ENCODE measurements around the gene UBE2I.

GRCh38 chr16:1288813-1289476, 20.5 kb upstream of the UBE2I start:
- no peak for TF ChIP-seq CTCF (IDR thresholded peaks at IDR 0.05)
- no peak for TF ChIP-seq POLR2A (IDR thresholded peaks at IDR 0.05)
- no peak for TF ChIP-seq EP300 (IDR thresholded peaks at IDR 0.05; ENCODE audit: low read depth)
- TF ChIP-seq POLR2AphosphoS5 (IDR thresholded peaks at IDR 0.05): no peak

All from transverse colon (tissue), 4 donors.